Calu3 (cell line): Measurements from ENCODE around the gene WDR7. TPM values are rescaled to one million over a fixed set of nuclear protein-coding genes. Genes with fewer than 3 reads are reported as not detected.
A peak's percentile ranks its signal among the peaks of the same experiment; 100 is the strongest.

Experiments
- BruUV-seq: library from RNA; stranded (reverse); fragments of 400-500 nt; replicated peaks from 2 replicates; lab custom pipeline; 2021; lab: Mats Ljungman, UMichigan
- CTCF ChIA-PET: fragments of 300-600 bp; sonication (Branson Sonifier 250); formaldehyde crosslinking; loops from one replicate; lab custom pipeline; 2022; ENCODE audit warnings: antibody characterized with exemption; lab: Charles Lee
- DNase-seq: peaks from one replicate; pipeline ENCODE4 v3.0.0; 2022
- H3K27ac Mint-ChIP-seq: one replicate; pipeline ENCODE4 v1.8.0; 2022; ENCODE audit warnings: mixed read lengths; ENCODE audit not compliant: unreplicated experiment
- H3K27me3 Mint-ChIP-seq: one replicate; pipeline ENCODE4 v1.8.0; 2022; ENCODE audit warnings: mixed read lengths; ENCODE audit not compliant: unreplicated experiment
- H3K36me3 Mint-ChIP-seq: one replicate; pipeline ENCODE4 v1.8.0; 2022; ENCODE audit warnings: mild to moderate bottlenecking, moderate library complexity, mixed read lengths; ENCODE audit not compliant: insufficient read depth, unreplicated experiment
- H3K4me1 Mint-ChIP-seq: one replicate; pipeline ENCODE4 v1.8.0; 2022; ENCODE audit warnings: mild to moderate bottlenecking, low read depth, mixed read lengths; ENCODE audit not compliant: unreplicated experiment
- H3K4me3 Mint-ChIP-seq: one replicate; pipeline ENCODE4 v1.8.0; 2022; ENCODE audit warnings: mild to moderate bottlenecking, low read depth, moderate library complexity, mixed read lengths; ENCODE audit not compliant: unreplicated experiment
- H3K9me3 Mint-ChIP-seq: one replicate; pipeline ENCODE4 v1.8.0; 2022; ENCODE audit warnings: low read depth, mixed read lengths; ENCODE audit not compliant: unreplicated experiment
- intact Hi-C: fragments of 100-400 bp; cut with micrococcal nuclease; formaldehyde crosslinking; loops from one replicate; pipeline ENCODE4 v1.10.0; 2022; ENCODE audit not compliant: unreplicated experiment
- total RNA-seq: library from RNA; stranded (reverse); gene quantifications from 2 replicates; pipeline ENCODE4 v1.2.3, GENCODE V29; 2022
- TF ChIP-seq, protein P1 (sequence below): fragments of 200-600 bp; IDR thresholded peaks from one replicate; pipeline ENCODE4 v1.8.0; 2022; ENCODE audit warnings: antibody characterized with exemption; ENCODE audit not compliant: unreplicated experiment

Gene WDR7
- total RNA-seq, 1 experiment from 2014 or later, result 16.2 TPM

DNA sequence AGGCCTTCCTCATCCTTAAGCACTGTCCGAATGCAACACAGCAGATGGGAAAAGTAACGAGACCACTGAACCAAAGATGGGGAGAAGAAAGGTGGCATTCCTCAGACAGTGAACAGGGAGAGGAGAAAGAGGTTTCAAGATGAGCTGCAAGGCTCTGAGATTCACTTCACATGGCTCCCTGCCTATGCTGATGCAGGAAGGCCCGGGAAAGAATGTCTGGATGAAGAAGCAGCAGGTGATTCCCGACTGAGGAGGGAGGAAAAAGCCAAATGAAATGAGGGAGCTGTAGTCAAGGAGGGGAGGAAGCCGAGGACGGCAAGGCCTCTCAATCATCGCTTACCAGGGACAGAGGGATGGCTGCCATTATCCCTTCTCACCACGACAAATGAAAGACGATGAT is 397.2 kb downstream of the WDR7 start:
- no peak for DNase-seq
- CTCF ChIA-PET, result no interaction called here
- no peak overlapping the region for H3K4me3 Mint-ChIP-seq
- TF ChIP-seq, protein P1, sequence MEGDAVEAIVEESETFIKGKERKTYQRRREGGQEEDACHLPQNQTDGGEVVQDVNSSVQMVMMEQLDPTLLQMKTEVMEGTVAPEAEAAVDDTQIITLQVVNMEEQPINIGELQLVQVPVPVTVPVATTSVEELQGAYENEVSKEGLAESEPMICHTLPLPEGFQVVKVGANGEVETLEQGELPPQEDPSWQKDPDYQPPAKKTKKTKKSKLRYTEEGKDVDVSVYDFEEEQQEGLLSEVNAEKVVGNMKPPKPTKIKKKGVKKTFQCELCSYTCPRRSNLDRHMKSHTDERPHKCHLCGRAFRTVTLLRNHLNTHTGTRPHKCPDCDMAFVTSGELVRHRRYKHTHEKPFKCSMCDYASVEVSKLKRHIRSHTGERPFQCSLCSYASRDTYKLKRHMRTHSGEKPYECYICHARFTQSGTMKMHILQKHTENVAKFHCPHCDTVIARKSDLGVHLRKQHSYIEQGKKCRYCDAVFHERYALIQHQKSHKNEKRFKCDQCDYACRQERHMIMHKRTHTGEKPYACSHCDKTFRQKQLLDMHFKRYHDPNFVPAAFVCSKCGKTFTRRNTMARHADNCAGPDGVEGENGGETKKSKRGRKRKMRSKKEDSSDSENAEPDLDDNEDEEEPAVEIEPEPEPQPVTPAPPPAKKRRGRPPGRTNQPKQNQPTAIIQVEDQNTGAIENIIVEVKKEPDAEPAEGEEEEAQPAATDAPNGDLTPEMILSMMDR, result no peak
- H3K4me1 Mint-ChIP-seq, result peaks cover 30% of the 10 kb centered on the region
- peaks cover 4% of the 10 kb centered on the region for H3K9me3 Mint-ChIP-seq
- H3K27me3 Mint-ChIP-seq, result no peaks in the 10 kb centered on the region
- peaks cover 10% of the 10 kb centered on the region for H3K36me3 Mint-ChIP-seq
- no peak overlapping the region for H3K27ac Mint-ChIP-seq
- BruUV-seq, result no TSS peak
- intact Hi-C loops, result no loop called here

DNA sequence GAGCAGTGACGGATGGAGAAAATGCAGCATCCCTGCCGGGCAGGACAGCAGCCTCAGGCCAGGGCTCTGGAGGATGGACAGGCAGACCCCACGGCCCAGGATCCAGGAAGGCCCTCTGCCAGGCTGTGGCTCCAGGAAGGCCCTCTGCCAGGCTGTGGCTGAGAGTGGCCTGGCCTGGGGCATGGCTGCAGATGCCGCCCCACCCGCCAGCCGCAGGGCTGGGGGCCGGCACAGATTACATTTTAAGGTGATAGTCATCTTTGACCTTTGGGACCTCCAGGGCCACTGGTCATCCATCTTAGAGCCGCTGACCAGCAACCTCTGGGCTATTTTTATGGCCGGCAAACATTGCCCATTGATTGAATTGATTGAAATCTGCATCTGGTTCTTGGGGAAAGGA is 397.7 kb downstream of the WDR7 start:
- intact Hi-C loops, result no loop called here
- Mint-ChIP-seq H3K4me3 (no peak overlapping the region), H3K4me1 (peaks cover 30% of the 10 kb centered on the region), H3K9me3 (peaks cover 4% of the 10 kb centered on the region), H3K36me3 (peaks cover 10% of the 10 kb centered on the region), H3K27ac (no peak overlapping the region), H3K27me3 (no peaks in the 10 kb centered on the region)
- TF ChIP-seq, protein P1, result no peak
- no TSS peak for BruUV-seq
- DNase-seq, result no peak
- CTCF ChIA-PET, result no interaction called here

DNA sequence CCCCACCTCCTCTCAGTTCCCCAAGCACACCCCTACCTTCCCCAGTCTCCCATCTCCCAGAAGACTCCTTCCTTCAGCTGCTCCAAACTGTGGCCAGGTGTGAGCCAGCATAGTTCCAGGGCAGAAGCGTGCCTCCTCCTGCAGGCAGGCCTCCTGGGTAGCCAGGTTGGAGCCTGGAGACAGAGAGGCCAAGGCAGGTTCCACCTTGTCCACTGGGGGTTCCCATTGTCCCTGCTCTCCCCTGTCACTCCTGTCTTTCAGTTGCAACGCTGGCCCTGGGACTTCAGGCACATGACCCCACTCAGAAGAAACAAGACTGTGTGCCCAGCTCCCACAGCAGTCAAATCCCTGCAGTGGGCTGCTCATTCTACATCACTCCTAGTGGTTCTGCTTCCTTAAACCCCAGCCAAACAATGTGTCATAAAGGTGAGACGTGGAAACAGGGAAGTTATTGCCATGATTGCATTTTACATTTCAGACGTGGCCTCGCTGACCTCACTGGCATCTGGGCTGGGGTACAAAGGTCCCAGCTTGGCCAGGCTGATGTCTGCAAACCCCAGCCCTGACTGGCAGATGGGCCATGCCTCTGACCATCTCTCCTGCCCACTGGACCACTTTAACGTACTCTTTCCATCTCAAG is 399.3 kb downstream of the WDR7 start:
- Mint-ChIP-seq H3K4me1 (peaks cover 30% of the 10 kb centered on the region), H3K27me3 (no peaks in the 10 kb centered on the region), H3K36me3 (peaks cover 10% of the 10 kb centered on the region), H3K27ac (peak overlapping the region; percentile 95), H3K4me3 (peak overlapping the region; percentile 22), H3K9me3 (no peaks in the 10 kb centered on the region)
- no TSS peak for BruUV-seq
- DNase-seq, result peak; percentile 51
- CTCF ChIA-PET, result no interaction called here
- TF ChIP-seq, protein P1, result no peak
- intact Hi-C loops, result loop anchor here (5.0 kb wide), 2 partner anchors 172 to 222 kb away; no protein-coding TSS in a partner anchor

DNA sequence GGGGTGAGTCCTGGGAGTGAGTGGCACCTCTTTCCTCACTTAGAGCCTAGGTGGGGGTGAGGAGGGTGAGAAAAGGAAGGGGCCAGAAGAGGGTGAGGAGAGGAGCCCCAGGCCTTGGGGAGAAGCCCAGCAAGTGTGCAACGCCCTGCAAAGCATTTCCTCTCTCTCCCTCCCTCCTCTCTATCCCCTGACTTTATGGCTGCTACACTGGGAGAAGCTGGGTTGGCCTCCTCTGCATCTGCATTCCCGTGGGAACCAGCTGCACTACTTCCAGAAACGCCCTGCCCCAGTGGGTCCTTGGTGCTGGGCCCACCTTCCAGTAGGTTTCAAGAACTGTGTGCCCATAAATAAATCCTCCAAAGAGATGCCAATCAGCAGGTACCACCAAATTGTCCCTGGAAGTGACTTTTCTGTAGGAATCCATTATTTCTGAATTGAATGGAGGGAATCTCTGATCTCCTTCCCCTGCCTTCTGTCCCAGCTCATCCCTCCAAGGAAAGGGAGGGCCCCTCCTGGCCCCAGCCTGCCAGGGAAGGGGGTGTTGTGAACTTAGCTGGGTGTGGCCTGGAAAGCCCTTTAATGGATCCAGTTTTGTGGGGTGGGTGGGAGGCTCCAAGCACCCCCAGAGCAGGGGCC is 400.0 kb downstream of the WDR7 start:
- TF ChIP-seq, protein P1, result no peak
- Mint-ChIP-seq H3K4me1 (peaks cover 30% of the 10 kb centered on the region), H3K36me3 (peaks cover 10% of the 10 kb centered on the region), H3K27ac (peak overlapping the region; percentile 95), H3K9me3 (peaks cover 3% of the 10 kb centered on the region), H3K27me3 (no peaks in the 10 kb centered on the region), H3K4me3 (no peak overlapping the region)
- BruUV-seq, result no TSS peak
- CTCF ChIA-PET, result no interaction called here
- intact Hi-C loops, result loop anchor here (5.0 kb wide), 2 partner anchors 171 to 221 kb away; no protein-coding TSS in a partner anchor
- no peak for DNase-seq
